ENCODE measurements around the gene JAM3.

DNA sequence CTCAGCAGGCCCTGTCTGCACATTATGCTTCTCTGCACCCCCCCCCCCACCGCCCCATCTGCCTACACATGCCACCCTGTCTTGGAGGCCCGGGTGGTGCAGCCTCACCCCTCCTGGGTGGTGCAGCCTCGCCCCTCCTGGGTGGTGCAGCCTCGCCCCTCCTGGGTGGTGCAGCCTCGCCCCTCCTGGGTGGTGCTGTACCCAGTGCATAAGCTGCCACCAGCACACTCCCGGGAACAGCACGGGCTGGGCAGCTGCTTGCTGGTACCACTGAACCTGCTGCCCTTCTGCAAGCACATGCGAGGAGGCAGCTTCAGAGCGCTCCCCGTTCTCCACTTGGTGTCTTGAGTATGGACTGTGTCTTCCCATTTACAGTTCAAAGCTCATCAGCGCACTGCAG, 85.6 kb downstream of the JAM3 start:
- TF ChIP-seq POLR2A (IDR thresholded peaks at IDR 0.05; ENCODE audit: low read depth) (no peak), POLR2AphosphoS5 (IDR thresholded peaks at IDR 0.05) (no peak), CTCF (IDR thresholded peaks at IDR 0.05) (no peak)

Data from esophagus muscularis mucosa (tissue), 3 donors.